HG03159 (cell line): ENCODE results near the gene HSPG2.

Experiments used
- ATAC-seq: cut with Tn5 transposase; IDR thresholded peaks from one replicate; pipeline ENCODE4 v1.9.1; 2021; ENCODE audit warnings: mild to moderate bottlenecking, moderate library complexity; ENCODE audit not compliant: unreplicated experiment

The HSPG2 gene

GRCh38 chr1:21884456-21885235, 52.5 kb downstream of the HSPG2 start:
- ATAC-seq: no peak

- ATAC-seq: no peak
These were observed 54.2 kb downstream of the HSPG2 start for GRCh38 chr1:21882721-21883415.

- no peak for ATAC-seq
These were observed 55.9 kb downstream of the HSPG2 start for GRCh38 chr1:21881250-21881649.

- no peak for ATAC-seq
These were observed 56.5 kb downstream of the HSPG2 start for GRCh38 chr1:21880619-21880970.

- no peak for ATAC-seq
These were observed 57.0 kb downstream of the HSPG2 start for GRCh38 chr1:21879928-21880618.

- ATAC-seq: no peak
These were observed 58.2 kb downstream of the HSPG2 start for GRCh38 chr1:21878840-21879478.

GRCh38 chr1:21878009-21878773, 58.9 kb downstream of the HSPG2 start:
- ATAC-seq: no peak

- ATAC-seq: no peak
These were observed 60.8 kb downstream of the HSPG2 start for GRCh38 chr1:21876267-21876666.

GRCh38 chr1:21875621-21876063, 61.5 kb downstream of the HSPG2 start:
- no peak for ATAC-seq

GRCh38 chr1:21874778-21875547, 62.1 kb downstream of the HSPG2 start:
- no peak for ATAC-seq

- ATAC-seq: no peak
These were observed 62.8 kb downstream of the HSPG2 start for GRCh38 chr1:21874328-21874727.

- ATAC-seq: no peak
These were observed 63.3 kb downstream of the HSPG2 start for GRCh38 chr1:21873761-21874160.

GRCh38 chr1:21873174-21873573, 63.9 kb downstream of the HSPG2 start:
- no peak for ATAC-seq

- ATAC-seq: no peak
These were observed 64.5 kb downstream of the HSPG2 start for GRCh38 chr1:21872445-21873079.

GRCh38 chr1:21871943-21872342, 65.2 kb downstream of the HSPG2 start:
- ATAC-seq: no peak

GRCh38 chr1:21870611-21871010, 66.5 kb downstream of the HSPG2 start:
- no peak for ATAC-seq

GRCh38 chr1:21869620-21870121, 67.4 kb downstream of the HSPG2 start:
- no peak for ATAC-seq

- ATAC-seq: no peak
These were observed 68.1 kb downstream of the HSPG2 start for GRCh38 chr1:21868941-21869454.

- no peak for ATAC-seq
These were observed 68.6 kb downstream of the HSPG2 start for GRCh38 chr1:21868482-21868881.
